A549 (cell line): ENCODE data around the gene CHRND. TPM values are rescaled to one million over a fixed set of nuclear protein-coding genes. Genes with fewer than 3 reads are reported as not detected.

Experiments used
- ATAC-seq, 2 experiments: fragments of 200-7000 bp in 1 of 2; fragments of >200 bp in 1 of 2; cut with Nextera tagmentation in 1 of 2; cut with Tn5 transposase in 1 of 2; 3 replicates each; pipeline versions ENCODE4 v1.8.0 to v1.9.1; 2018 to 2020; ENCODE audit warnings: mild to moderate bottlenecking in 1 of 2, moderate library complexity in 1 of 2
- CTCF ChIA-PET: fragments of 300-600 bp; sonication (Branson Sonifier 250); formaldehyde crosslinking; extraction: SDS; loops from one replicate; lab custom pipeline; 2021; ENCODE audit warnings: antibody characterized with exemption, inconsistent platforms; lab: Yijun Ruan, JAX
- POLR2A ChIA-PET: fragments of 350-600 bp; formaldehyde crosslinking; extraction: SDS; loops from one replicate; lab custom pipeline; 2021; ENCODE audit warnings: antibody characterized with exemption, inconsistent platforms; lab: Yijun Ruan, JAX
- DNase-seq, 2 experiments: peaks; one replicate each; pipeline versions ENCODE4 v3.0.0 to v3.0.0-alpha.2; 2011 to 2016; ENCODE audit warnings: low read depth in 1 of 2, low spot score in 1 of 2
- FAIRE-seq: peaks from 2 replicates; lab custom pipeline; 2011; peaks lifted over from hg19 to GRCh38; lab: Jason Lieb, UNC
- H3K27ac ChIP-seq, 2 experiments: fragments of >200 bp; sonication (Bioruptor Twin); formaldehyde crosslinking; 3 replicates each; pipeline ENCODE4 v1.5.1; 2016 to 2017
- H3K4me1 ChIP-seq: fragments of >200 bp; sonication (Bioruptor Twin); formaldehyde crosslinking; 3 replicates; pipeline ENCODE4 v1.6.1; 2016
- H3K4me2 ChIP-seq: fragments of >200 bp; sonication (Bioruptor Twin); formaldehyde crosslinking; 3 replicates; pipeline ENCODE4 v1.6.1; 2016
- H3K4me3 ChIP-seq: fragments of >200 bp; sonication (Bioruptor Twin); formaldehyde crosslinking; 3 replicates; pipeline ENCODE4 v1.5.1; 2016
- H3K9me3 ChIP-seq: fragments of >200 bp; sonication (Bioruptor Twin); formaldehyde crosslinking; 3 replicates; pipeline ENCODE4 v1.6.1; 2016
- ATOH8 ChIP-seq: fragments of 250-450 bp; sonication (Bioruptor Pico); IDR thresholded peaks from 2 replicates; pipeline ENCODE4 v1.5.0; 2020; ENCODE audit warnings: low read depth, mild to moderate bottlenecking, moderate library complexity
- BCL3 ChIP-seq: fragments of >200 bp; sonication (Bioruptor Twin); formaldehyde crosslinking; IDR thresholded peaks from 3 replicates; pipeline ENCODE4 v1.6.1; 2016
- CBX2 ChIP-seq: fragments of 200-600 bp; sonication (generic); IDR thresholded peaks from 2 replicates; pipeline ENCODE4 v1.6.1; 2016; ENCODE audit warnings: low read depth, mild to moderate bottlenecking, borderline replicate concordance
- CHD4 ChIP-seq: fragments of 200-600 bp; sonication (generic); IDR thresholded peaks from 2 replicates; pipeline ENCODE4 v1.6.1; 2016; ENCODE audit warnings: antibody characterized with exemption, mild to moderate bottlenecking, borderline replicate concordance
- CTCF ChIP-seq: fragments of >200 bp; sonication (Bioruptor Twin); formaldehyde crosslinking; IDR thresholded peaks from 3 replicates; pipeline ENCODE4 v1.5.1; 2016
- FOSB ChIP-seq: fragments of 250-450 bp; sonication (Bioruptor Pico); IDR thresholded peaks from 2 replicates; pipeline ENCODE4 v1.5.0; 2020; ENCODE audit warnings: mild to moderate bottlenecking, moderate library complexity
- FOXS1 ChIP-seq: fragments of 250-450 bp; sonication (Bioruptor Pico); IDR thresholded peaks from 2 replicates; pipeline ENCODE4 v1.5.0; 2020; ENCODE audit warnings: mild to moderate bottlenecking, moderate library complexity
- HEYL ChIP-seq: fragments of 250-450 bp; sonication (Bioruptor Pico); IDR thresholded peaks from 2 replicates; pipeline ENCODE4 v1.8.0; 2021; ENCODE audit warnings: mild to moderate bottlenecking, moderate library complexity
- HOXB5 ChIP-seq: fragments of 250-450 bp; sonication (Bioruptor Pico); IDR thresholded peaks from 2 replicates; pipeline ENCODE4 v1.5.0; 2020; ENCODE audit warnings: mild to moderate bottlenecking, moderate library complexity
- JUN ChIP-seq, 2 experiments: fragments of >200 bp; sonication (Bioruptor Twin); formaldehyde crosslinking; IDR thresholded peaks; 2 replicates in 1 of 2; 3 replicates in 1 of 2; pipeline ENCODE4 v1.6.1; 2016 to 2017
- JUNB ChIP-seq: fragments of >200 bp; sonication (Bioruptor Twin); formaldehyde crosslinking; IDR thresholded peaks from 2 replicates; pipeline ENCODE4 v1.6.1; 2016
- KDM1A ChIP-seq: fragments of 200-600 bp; sonication (generic); IDR thresholded peaks from 2 replicates; pipeline ENCODE4 v1.6.1; 2016; ENCODE audit warnings: low read depth, mild to moderate bottlenecking
- KDM5A ChIP-seq: fragments of 200-600 bp; sonication (generic); IDR thresholded peaks from 2 replicates; pipeline ENCODE4 v1.6.1; 2016; ENCODE audit warnings: antibody characterized with exemption, mild to moderate bottlenecking
- MAZ ChIP-seq: fragments of 150-350 bp; IDR thresholded peaks from 2 replicates; pipeline ENCODE4 v1.6.1; 2014; ENCODE audit warnings: antibody characterized with exemption, low read depth, low read length, borderline replicate concordance
- MYC ChIP-seq: IDR thresholded peaks from 2 replicates; pipeline ENCODE4 v1.6.1; 2012; ENCODE audit warnings: mild to moderate bottlenecking, inconsistent platforms, low read length, improper control_type of control experiment, borderline replicate concordance
- NPAS2 ChIP-seq: fragments of 250-450 bp; sonication (Bioruptor Pico); IDR thresholded peaks from 2 replicates; pipeline ENCODE4 v1.8.0; 2022; ENCODE audit warnings: mild to moderate bottlenecking, moderate library complexity, borderline replicate concordance
- PBX3 ChIP-seq: IDR thresholded peaks from 2 replicates; pipeline ENCODE4 v1.6.1; 2012
- RAD21 ChIP-seq, 2 experiments: fragments of >200 bp in 1 of 2; sonication (Bioruptor Twin) in 1 of 2; formaldehyde crosslinking in 1 of 2; IDR thresholded peaks in 1 of 2; conservative IDR thresholded peaks in 1 of 2; 2 replicates in 1 of 2; 3 replicates in 1 of 2; pipeline ENCODE4 v1.6.1; 2012 to 2018; ENCODE audit warnings: inconsistent platforms in 1 of 2
- RCOR1 ChIP-seq: fragments of 150-350 bp; IDR thresholded peaks from 2 replicates; pipeline ENCODE4 v1.6.1; 2014; ENCODE audit warnings: antibody characterized with exemption, low read length, low read depth
- RFX5 ChIP-seq: fragments of 450-650 bp; IDR thresholded peaks from 2 replicates; pipeline ENCODE4 v1.7.1; 2014; ENCODE audit warnings: antibody characterized with exemption, mild to moderate bottlenecking, moderate library complexity
- TFCP2L1 ChIP-seq: fragments of 250-450 bp; sonication (Bioruptor Pico); IDR thresholded peaks from 2 replicates; pipeline ENCODE4 v1.5.0; 2021; ENCODE audit warnings: mild to moderate bottlenecking
- USF2 ChIP-seq: fragments of 450-650 bp; IDR thresholded peaks from 2 replicates; pipeline ENCODE4 v1.6.1; 2014; ENCODE audit warnings: antibody characterized with exemption
- ZFP36 ChIP-seq: fragments of 450-650 bp; IDR thresholded peaks from 2 replicates; pipeline ENCODE4 v1.6.1; 2014; ENCODE audit warnings: borderline replicate concordance; ENCODE audit not compliant: partially characterized antibody
- ZSCAN20 ChIP-seq: fragments of 250-450 bp; sonication (Bioruptor Pico); IDR thresholded peaks from 2 replicates; pipeline ENCODE4 v1.8.0; 2022; ENCODE audit warnings: mild to moderate bottlenecking, moderate library complexity
- WGBS: methylation state at CpG from one replicate; pipeline ENCODE4 v1.1.6; 2017; ENCODE audit errors: missing lambda C conversion rate; 5-methylcytosine and 5-hydroxymethylcytosine counted together
- polyA plus RNA-seq, 4 experiments: library from polyadenylated mRNA; depleted of rRNA in 3 of 4; stranded (reverse); fragments of >200 nt; fragmentation: RNase III in 1 of 4; extraction: RNeasy Plus Mini Kit Qiagen cat#74134 plus additional on column Dnase treatment in 1 of 4; gene quantifications; 2 replicates in 3 of 4; 3 replicates in 1 of 4; pipeline ENCODE4 v1.2.3, GENCODE V29; 2011 to 2017

Gene CHRND
- polyA plus RNA-seq, 2 of the 4 experiments (the other 2 are of a cell fraction), result not detected

- TF ChIP-seq BCL3 (no peak), KDM1A (no peak), ZFP36 (no peak)
These were observed 47.1 kb downstream of the CHRND start (continued) for GRCh38 chr2:232573042-232573441.

GRCh38 chr2:232573771-232574435 lies 47.9 kb downstream of the CHRND start:
- POLR2A ChIA-PET, result no interaction called here
- DNase-seq (no peak), ATAC-seq (no peak), FAIRE-seq (no peak)
- H3K4me1 ChIP-seq, result no peaks in the 10 kb centered on the region
- CTCF ChIA-PET, result interaction anchor here (1.0 to 1.7 kb wide), 4 partner anchors 10 to 22 kb away, joined by 3 read pairs; no protein-coding TSS in a partner anchor
- TF ChIP-seq RCOR1 (no peak), HOXB5 (CRISPR knock-in tag) (no peak), KDM5A (no peak), NPAS2 (no peak), ZSCAN20 (CRISPR knock-in tag) (no peak), USF2 (no peak), RAD21 (conservative IDR thresholded peaks at IDR 0.05 in 1 of 2, IDR thresholded peaks at IDR 0.05 in 1 of 2) (no peak), CBX2 (no peak), MYC (no peak), PBX3 (no peak), FOSB (CRISPR knock-in tag) (no peak), CHD4 (no peak)
- no peak overlapping the region for H3K27ac ChIP-seq
- no peak overlapping the region for H3K4me3 ChIP-seq
- WGBS, result 94% methylated on average over 8 of the region's 8 CpGs
- no peaks in the 10 kb centered on the region for H3K9me3 ChIP-seq
- H3K4me2 ChIP-seq, result no peak overlapping the region

- TF ChIP-seq JUNB, result no peak
- TF ChIP-seq ZFP36, result no peak
- TF ChIP-seq ATOH8 (CRISPR knock-in tag), result no peak
- TF ChIP-seq HEYL (CRISPR knock-in tag), result no peak
- TF ChIP-seq RFX5, result no peak
- TF ChIP-seq RCOR1, result no peak
- TF ChIP-seq KDM5A, result no peak
- TF ChIP-seq CTCF, result no peak
- no peak for TF ChIP-seq KDM1A
- TF ChIP-seq MAZ, result no peak
- no peak for TF ChIP-seq JUN (IDR thresholded peaks at IDR 0.05)
- TF ChIP-seq TFCP2L1 (CRISPR knock-in tag), result no peak
- no peak for TF ChIP-seq FOXS1 (CRISPR knock-in tag)
- no peak for TF ChIP-seq CHD4
- Histone ChIP-seq H3K4me1 (no peaks in the 10 kb centered on the region), H3K4me2 (no peak overlapping the region), H3K9me3 (no peaks in the 10 kb centered on the region), H3K4me3 (no peak overlapping the region), H3K27ac (no peak overlapping the region)
- DNase-seq (no peak), ATAC-seq (no peak), FAIRE-seq (no peak)
- 92% methylated on average over 5 of the region's 5 CpGs for WGBS
- ChIA-PET CTCF (interaction anchor here (1.6 kb wide), 1 partner anchor 30 kb away, joined by 6 read pairs; no protein-coding TSS in a partner anchor), POLR2A (no interaction called here)
These were observed 48.9 kb downstream of the CHRND start for GRCh38 chr2:232574674-232575403.
